Esophagus muscularis mucosa (tissue), 4 donors: Measurements from ENCODE around the gene AHNAK2. TPM values are rescaled to one million over a fixed set of nuclear protein-coding genes. Genes with fewer than 3 reads are reported as not detected.
A peak's percentile ranks its signal among the peaks of the same experiment; 100 is the strongest.

ENCODE experiments used
- DNase-seq: peaks from one replicate; pipeline ENCODE4 v3.0.0-alpha.2; 2017; ENCODE audit errors: extremely low spot score
- H3K27ac ChIP-seq, 4 donors: fragments of 200-600 bp; sonication (generic); replicated peaks in 1 of 4; 1 replicate in 3 of 4; 2 replicates in 1 of 4; pipeline ENCODE4 v1.5.1; 2016 to 2019; ENCODE audit warnings: mild to moderate bottlenecking in 1 of 4
- H3K27me3 ChIP-seq, 4 donors: fragments of 200-600 bp; sonication (generic); one replicate each; pipeline versions ENCODE4 v1.5.1 to v1.6.0; 2016 to 2019
- H3K36me3 ChIP-seq, 4 donors: fragments of 200-600 bp; sonication (generic); one replicate each; pipeline ENCODE4 v1.5.1; 2016 to 2019
- H3K4me1 ChIP-seq, 4 donors: fragments of 200-600 bp; sonication (generic); one replicate each; pipeline ENCODE4 v1.5.1; 2016 to 2019
- H3K4me3 ChIP-seq, 4 donors: fragments of 200-600 bp; sonication (generic); 1 replicate in 2 of 4; 2 replicates in 2 of 4; pipeline ENCODE4 v1.5.1; 2016 to 2019; ENCODE audit warnings: mild to moderate bottlenecking in 4 of 4, moderate library complexity in 1 of 4
- H3K9me3 ChIP-seq, 4 donors: fragments of 200-600 bp; sonication (generic); 1 replicate in 3 of 4; 2 replicates in 1 of 4; pipeline ENCODE4 v1.5.1; 2016 to 2019
- EP300 ChIP-seq: sonication (generic); formaldehyde crosslinking; IDR thresholded peaks from one replicate; pipeline ENCODE4 v1.6.1; 2017; ENCODE audit warnings: antibody characterized with exemption
- POLR2A ChIP-seq: fragments of 450-650 bp; IDR thresholded peaks from one replicate; pipeline ENCODE4 v1.6.1; 2017; ENCODE audit warnings: antibody characterized with exemption, moderate library complexity, mild to moderate bottlenecking, low read depth
- POLR2AphosphoS5 ChIP-seq, 2 donors: sonication (generic); formaldehyde crosslinking; IDR thresholded peaks; one replicate each; pipeline ENCODE4 v1.6.1; 2017; ENCODE audit warnings: antibody characterized with exemption in 2 of 2
- WGBS: methylation state at CpG from one replicate; pipeline ENCODE4 v1.1.5; 2018; 5-methylcytosine and 5-hydroxymethylcytosine counted together
- intact Hi-C: fragments of 100-400 bp; cut with DNase I; formaldehyde crosslinking; loops from one replicate; pipeline ENCODE4 v1.15.1; 2023
- total RNA-seq, 4 donors: library from RNA; depleted of rRNA; stranded (reverse); fragments of >200 nt; gene quantifications; one replicate each; pipeline versions ENCODE4 v1.1.0 to v1.2.1, GENCODE V29; 2016
- TF ChIP-seq, protein P1 (sequence below), 3 experiments: fragments of 200-600 bp in 2 of 3; fragments of 450-650 bp in 1 of 3; sonication (generic) in 2 of 3; IDR thresholded peaks; one replicate each; pipeline ENCODE4 v1.5.1; 2017 to 2019; ENCODE audit warnings: antibody characterized with exemption in 3 of 3, mild to moderate bottlenecking in 2 of 3, moderate library complexity in 1 of 3

Gene AHNAK2
- total RNA-seq, 4 donors from 2014 or later = 95.3 to 277 (median 195) TPM

DNA sequence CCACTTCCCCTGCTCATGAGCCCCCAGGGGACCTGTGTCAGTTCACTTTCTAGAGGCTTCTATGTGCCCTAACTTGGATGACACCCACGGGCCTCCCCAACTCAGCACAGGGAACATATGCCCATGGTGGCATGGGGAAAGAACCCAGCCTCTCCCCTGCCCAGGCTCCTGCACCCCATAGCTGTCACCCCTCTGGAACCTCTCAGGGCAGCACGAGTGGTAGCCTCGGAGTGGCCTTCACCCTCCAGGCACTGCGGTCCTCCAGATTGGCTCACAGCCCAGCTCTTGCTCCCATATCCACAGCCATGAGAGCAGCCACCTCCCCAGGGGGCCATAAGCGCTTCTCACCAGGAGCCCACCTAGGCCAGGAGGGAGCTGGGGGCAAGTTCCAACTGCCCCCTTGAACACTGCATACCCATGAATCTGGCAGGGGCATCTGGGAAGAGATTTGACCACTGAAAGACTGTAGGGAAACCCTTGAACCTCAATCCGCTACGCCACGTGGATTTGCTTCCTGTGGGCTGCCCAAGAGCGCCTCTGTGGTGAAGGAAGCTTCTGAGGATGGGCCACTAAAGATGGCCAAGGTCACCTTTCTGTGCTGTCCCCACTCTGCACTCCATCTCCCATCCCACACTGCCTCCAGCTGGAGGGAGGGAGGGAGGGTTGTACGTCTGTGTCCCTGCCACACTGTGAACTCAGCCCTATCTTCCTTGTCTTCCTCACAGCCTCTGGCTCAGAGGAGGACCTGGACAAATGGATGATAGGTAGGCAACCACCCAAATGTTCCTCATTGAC is 41.6 kb downstream of the AHNAK2 start:
- peaks cover 0 to 31% (median 23%) of the 10 kb centered on the region in 4 donors for H3K36me3 ChIP-seq
- H3K27me3 ChIP-seq = no peaks in the 10 kb centered on the region
- H3K4me3 ChIP-seq = no peak overlapping the region
- no peaks in the 10 kb centered on the region for H3K9me3 ChIP-seq
- no peak for DNase-seq
- intact Hi-C loops = no loop called here
- H3K27ac ChIP-seq = no peak overlapping the region
- TF ChIP-seq EP300 = no peak
- TF ChIP-seq POLR2A = no peak
- no peak for TF ChIP-seq POLR2AphosphoS5 (IDR thresholded peaks at IDR 0.05)
- TF ChIP-seq, protein P1, sequence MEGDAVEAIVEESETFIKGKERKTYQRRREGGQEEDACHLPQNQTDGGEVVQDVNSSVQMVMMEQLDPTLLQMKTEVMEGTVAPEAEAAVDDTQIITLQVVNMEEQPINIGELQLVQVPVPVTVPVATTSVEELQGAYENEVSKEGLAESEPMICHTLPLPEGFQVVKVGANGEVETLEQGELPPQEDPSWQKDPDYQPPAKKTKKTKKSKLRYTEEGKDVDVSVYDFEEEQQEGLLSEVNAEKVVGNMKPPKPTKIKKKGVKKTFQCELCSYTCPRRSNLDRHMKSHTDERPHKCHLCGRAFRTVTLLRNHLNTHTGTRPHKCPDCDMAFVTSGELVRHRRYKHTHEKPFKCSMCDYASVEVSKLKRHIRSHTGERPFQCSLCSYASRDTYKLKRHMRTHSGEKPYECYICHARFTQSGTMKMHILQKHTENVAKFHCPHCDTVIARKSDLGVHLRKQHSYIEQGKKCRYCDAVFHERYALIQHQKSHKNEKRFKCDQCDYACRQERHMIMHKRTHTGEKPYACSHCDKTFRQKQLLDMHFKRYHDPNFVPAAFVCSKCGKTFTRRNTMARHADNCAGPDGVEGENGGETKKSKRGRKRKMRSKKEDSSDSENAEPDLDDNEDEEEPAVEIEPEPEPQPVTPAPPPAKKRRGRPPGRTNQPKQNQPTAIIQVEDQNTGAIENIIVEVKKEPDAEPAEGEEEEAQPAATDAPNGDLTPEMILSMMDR (IDR thresholded peaks at IDR 0.05) = no peak
- 65% methylated on average over 6 of the region's 10 CpGs for WGBS
- peaks cover 11 to 34% (median 24%) of the 10 kb centered on the region in 4 donors for H3K4me1 ChIP-seq

- H3K4me3 ChIP-seq = no peak overlapping the region
- H3K4me1 ChIP-seq = peaks cover 11 to 34% (median 25%) of the 10 kb centered on the region in 4 donors
- WGBS = 77% methylated on average over 2 of the region's 2 CpGs
- no peaks in the 10 kb centered on the region for H3K9me3 ChIP-seq
- H3K27me3 ChIP-seq = no peaks in the 10 kb centered on the region
- TF ChIP-seq, protein P1 (IDR thresholded peaks at IDR 0.05) = no peak
- no peak for TF ChIP-seq EP300
- TF ChIP-seq POLR2AphosphoS5 (IDR thresholded peaks at IDR 0.05) = no peak
- TF ChIP-seq POLR2A = no peak
- H3K27ac ChIP-seq = no peak overlapping the region
- intact Hi-C loops = no loop called here
- DNase-seq = no peak
- peaks cover 0 to 27% (median 18%) of the 10 kb centered on the region in 4 donors for H3K36me3 ChIP-seq
Observed at GRCh38 chr14:104935955-104936354, 42.2 kb downstream of the AHNAK2 start.

DNA sequence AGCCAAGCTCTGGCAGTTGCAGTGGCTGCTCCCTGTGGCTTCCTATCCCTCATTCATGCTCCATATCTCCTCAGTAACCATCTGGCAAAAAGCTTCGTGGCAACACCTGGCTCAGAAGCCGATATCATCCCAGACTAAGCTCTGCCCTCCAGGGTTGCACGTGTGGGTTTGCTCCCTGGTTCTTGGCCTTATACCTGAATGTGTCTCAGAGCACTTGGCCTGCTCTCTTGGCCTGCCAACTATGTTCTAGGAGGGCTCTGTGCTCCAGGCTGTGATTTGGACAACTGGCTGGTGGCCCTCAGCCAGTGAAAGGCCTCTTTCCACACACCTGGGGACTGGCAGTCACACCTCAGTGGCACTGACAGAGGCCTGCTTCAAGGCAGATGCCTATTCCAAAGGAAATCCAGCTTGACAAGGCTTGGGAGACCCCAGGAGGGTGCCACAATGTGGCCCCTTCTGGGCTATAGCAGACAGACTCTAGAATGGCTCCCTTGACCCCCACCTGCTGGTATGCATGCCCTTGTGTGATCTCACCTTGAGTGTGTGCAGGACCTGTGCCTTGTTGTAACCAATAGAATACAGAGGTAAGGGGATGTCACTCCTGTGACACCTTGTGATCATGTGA is 43.0 kb downstream of the AHNAK2 start:
- Histone ChIP-seq H3K9me3 (no peaks in the 10 kb centered on the region), H3K36me3 (peaks cover 0 to 19% (median 10%) of the 10 kb centered on the region in 4 donors), H3K4me3 (no peak overlapping the region), H3K4me1 (peaks cover 11 to 34% (median 25%) of the 10 kb centered on the region in 4 donors), H3K27ac (no peak overlapping the region), H3K27me3 (no peaks in the 10 kb centered on the region)
- no peak for DNase-seq
- intact Hi-C loops = no loop called here
- 69% methylated on average over 2 of the region's 3 CpGs for WGBS
- TF ChIP-seq POLR2AphosphoS5 (IDR thresholded peaks at IDR 0.05) (no peak), POLR2A (no peak), EP300 (no peak)
- TF ChIP-seq, protein P1 (IDR thresholded peaks at IDR 0.05) = no peak

- TF ChIP-seq EP300 = no peak
- TF ChIP-seq POLR2A = no peak
- TF ChIP-seq, protein P1 (IDR thresholded peaks at IDR 0.05) = no peak
- no peak for TF ChIP-seq POLR2AphosphoS5 (IDR thresholded peaks at IDR 0.05)
- 32% methylated on average over 9 of the region's 42 CpGs for WGBS
- Histone ChIP-seq H3K27me3 (no peaks in the 10 kb centered on the region), H3K9me3 (no peaks in the 10 kb centered on the region), H3K36me3 (peaks cover 0 to 8% (median 3%) of the 10 kb centered on the region in 4 donors), H3K4me1 (peaks cover 11 to 34% (median 25%) of the 10 kb centered on the region in 4 donors), H3K4me3 (peak overlapping the region; percentile 64 to 82 (median 67)), H3K27ac (peak overlapping the region in 3 of 4 donors; percentile 76 to 79 (median 78))
- intact Hi-C loops = loop anchor here (5.0 kb wide), 1 partner anchor 38 kb away; no protein-coding TSS in a partner anchor
- no peak for DNase-seq
Observed at GRCh38 chr14:104933746-104934733, 44.1 kb downstream of the AHNAK2 start.
